HG03135 (cell line): ENCODE data around the gene ZP4.

ENCODE experiments used
- ATAC-seq: cut with Tn5 transposase; IDR thresholded peaks from one replicate; pipeline ENCODE4 v1.9.1; 2021; ENCODE audit warnings: mild to moderate bottlenecking, moderate library complexity; ENCODE audit not compliant: unreplicated experiment

ZP4 gene

DNA sequence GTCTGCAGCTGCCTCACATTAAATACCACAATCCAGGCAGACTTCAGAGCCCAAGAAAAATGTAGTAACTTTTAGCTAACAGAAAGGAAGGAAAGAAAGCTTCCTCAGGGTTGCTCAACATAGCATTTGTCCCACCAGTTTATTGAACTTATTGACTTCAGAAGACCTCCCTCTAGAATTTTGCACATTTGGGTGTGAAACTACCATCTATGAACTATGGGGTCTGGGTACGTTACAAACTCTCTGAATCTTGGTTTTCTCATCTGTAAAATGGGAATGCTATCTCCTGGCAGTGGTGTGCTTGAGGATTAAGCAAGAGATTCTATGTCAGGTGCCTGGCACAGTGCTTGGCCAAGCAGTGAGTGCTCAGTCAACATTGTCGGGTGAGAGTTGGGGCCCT, at the start of gene ZP4:
ZP4 (minus strand) TSS at position 101 of the 400 bp plus-strand sequence. CDS start 287 bp downstream, outside the sequence.
- ATAC-seq, result no peak

DNA sequence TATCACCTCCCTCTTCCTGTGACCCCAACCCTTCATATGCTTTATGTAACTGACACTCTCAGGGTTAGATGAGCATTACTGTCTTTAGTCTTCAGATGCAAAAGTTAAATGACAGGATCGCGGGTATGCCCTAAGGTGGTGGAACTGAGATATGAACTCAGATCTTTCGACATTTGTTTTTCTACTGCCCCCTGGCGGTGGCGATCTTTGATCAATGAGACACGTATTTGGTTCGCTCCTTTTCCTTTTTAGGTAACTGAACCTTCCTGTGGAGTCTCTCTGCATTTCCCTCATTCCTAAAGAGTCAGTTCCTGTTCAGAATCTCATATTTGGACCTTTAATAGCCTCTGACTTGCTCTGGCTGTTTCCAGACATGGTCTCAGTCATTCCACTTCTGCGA, 47.8 kb upstream of the ZP4 start:
- no peak for ATAC-seq

DNA sequence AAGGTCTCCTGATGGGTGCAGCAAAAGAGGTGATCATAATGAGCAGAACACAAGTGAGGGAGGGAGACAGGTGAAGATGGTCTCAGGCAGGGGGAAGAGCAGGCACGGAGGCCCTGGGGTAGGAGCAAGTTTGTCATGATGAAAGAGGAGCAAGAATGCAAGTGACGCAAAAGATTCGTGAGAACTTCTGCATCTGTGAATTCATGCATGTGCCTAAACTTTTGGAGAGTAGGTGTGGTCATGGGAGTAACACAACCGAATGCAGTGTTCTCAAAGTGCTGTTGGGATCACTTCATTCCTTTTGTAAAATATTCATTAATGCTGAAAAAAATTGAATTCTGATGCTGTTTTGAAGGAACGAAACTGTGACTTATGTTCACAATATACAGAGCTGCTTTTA, 47.3 kb upstream of the ZP4 start:
- ATAC-seq, result no peak

DNA sequence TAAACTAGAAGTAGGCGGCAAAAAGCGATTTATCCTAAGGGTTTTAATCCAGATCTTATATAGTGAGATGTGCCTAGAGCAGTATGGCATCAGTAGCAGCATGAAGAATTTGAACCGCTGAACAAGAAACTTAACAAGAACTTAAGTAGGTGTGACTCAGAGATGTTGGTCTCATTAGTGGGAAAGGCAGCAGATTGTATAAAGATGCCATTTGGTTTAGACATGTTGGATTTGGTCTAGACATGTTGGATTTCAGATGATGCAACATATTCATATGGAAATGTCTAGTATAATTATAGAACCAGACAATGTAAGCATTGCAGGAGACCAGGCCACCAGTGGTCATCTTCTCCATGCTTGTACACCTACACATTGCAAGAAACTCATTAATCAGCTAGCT, 42.1 kb upstream of the ZP4 start:
- ATAC-seq, result no peak

GRCh38 chr1:237931581-237931980, 40.9 kb upstream of the ZP4 start:
- no peak for ATAC-seq

GRCh38 chr1:237927198-237927597, 36.5 kb upstream of the ZP4 start:
- ATAC-seq, result no peak

DNA sequence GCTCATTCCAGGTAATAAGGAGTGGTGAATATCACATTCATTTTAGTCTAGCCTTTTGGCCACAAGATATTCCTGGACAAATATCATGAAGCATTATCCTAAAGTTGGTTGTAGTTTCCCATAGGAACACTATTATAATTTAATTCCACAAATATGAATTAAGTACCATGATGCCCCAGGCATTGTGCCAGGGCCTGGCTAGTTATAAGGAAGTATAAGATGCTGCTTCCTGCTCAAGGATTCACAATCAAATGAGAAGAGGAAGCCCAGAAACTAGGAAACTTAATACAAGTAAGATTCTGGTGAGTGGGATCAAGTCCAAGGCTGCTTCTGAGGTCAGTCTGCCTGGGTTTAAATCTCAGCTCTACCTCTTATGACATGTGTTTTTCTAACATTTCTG, 30.6 kb upstream of the ZP4 start:
- no peak for ATAC-seq

GRCh38 chr1:237913345-237913744, 22.6 kb upstream of the ZP4 start:
- no peak for ATAC-seq

DNA sequence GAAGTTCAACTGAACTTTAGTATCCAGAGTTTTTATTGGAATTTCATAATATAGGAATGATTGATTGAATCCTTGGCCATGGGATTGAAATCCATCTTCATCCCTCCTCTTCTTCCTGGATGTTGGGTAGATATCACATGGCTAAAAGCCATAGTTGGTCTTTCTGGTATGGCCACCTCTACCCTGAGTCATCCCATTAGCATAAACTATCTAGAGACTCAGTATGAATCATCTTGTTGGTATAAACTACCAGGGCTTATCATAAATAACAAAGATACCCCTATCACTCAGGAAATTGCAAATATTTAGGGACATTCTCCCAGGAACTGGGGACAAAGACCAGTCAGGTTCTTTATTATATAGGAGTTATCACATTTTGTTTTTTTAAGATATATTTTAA, 21.2 kb upstream of the ZP4 start:
- no peak for ATAC-seq

GRCh38 chr1:237910834-237911233, 20.1 kb upstream of the ZP4 start:
- ATAC-seq, result no peak

GRCh38 chr1:237903961-237904360, 13.2 kb upstream of the ZP4 start:
- no peak for ATAC-seq

DNA sequence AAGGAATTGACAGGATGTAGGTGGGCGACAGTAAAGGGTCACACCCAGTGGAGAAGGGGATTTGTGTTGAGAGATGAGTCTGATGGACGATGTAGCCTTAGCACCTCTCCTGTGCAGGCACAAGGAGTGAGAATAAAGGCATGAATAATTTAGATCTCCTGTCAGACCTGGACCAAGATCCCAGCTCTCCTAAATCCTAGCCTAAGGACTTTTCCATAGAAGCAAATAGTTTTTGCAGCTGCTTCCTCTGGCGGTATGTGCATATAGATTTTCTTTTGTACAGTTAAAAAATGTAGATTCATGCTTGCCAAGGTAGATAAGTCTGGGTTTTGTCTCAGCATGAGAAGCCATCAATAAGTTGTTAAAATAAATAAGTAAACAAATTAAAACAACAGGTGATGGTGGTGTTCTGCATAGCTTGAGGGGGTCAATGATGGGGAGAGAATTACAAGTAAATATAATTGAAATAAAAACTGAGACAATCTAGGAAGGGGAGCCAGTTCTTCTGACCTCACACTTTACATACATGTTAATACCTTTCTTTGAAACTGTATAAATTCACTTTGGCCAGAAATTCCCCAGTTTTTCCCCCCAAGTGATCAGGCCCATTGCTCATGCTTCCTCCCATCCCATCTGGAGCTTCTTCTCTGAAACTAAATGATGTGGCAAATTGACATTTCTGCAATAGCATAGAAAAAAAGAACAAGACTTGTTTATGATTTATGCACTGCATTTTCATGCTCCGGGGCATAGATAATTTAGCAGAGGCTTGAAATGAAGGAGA, 12.4 kb upstream of the ZP4 start:
- no peak for ATAC-seq

DNA sequence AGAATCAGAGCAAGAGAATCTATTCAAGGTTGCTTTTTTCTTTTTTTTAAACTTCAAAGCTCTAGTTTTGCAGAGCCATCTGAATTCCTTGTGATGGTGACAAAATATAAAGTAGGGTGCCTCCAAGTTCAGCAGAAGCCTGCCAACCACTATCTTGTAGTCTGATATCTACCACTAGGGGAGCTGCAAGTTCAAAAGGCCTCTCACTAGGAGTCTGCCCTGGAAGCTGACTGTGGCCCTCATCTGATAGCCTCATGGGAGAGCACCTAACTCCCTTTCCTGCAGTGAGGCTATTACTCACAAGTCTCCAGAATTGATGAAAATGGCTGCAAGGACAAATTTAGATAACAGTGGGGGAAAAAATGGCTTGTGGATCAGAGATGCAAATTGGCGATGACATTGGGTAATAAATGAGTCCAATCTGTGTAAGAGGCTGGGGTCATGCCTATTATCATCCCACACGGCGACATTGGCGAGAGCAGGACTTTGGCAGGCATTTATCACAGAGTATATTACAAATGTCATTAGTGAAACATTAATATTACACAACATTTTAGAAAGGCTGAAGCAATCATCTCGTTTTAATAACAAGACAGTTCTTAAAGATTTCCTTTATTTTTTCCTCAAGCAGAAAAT, 10.7 kb upstream of the ZP4 start:
- ATAC-seq, result no peak

DNA sequence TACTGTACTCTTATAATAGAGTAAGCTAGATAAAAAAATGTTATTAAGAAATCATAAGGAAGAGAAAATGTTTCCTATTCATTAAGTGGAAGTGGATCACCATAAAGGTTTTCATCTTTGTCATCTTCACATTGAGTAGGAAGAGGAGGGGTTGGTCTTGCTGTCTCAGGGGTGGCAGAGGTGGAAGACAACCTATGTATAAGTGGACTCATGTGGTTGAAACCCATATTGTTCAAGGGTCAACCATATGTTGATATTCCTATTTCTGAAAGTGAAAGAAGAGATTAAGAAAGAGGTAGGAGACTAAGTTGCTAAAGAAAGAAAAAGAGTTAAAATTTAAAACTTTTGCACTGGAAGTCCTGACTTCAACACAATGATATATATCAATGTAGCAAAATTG, 4.9 kb upstream of the ZP4 start:
- ATAC-seq, result no peak

DNA sequence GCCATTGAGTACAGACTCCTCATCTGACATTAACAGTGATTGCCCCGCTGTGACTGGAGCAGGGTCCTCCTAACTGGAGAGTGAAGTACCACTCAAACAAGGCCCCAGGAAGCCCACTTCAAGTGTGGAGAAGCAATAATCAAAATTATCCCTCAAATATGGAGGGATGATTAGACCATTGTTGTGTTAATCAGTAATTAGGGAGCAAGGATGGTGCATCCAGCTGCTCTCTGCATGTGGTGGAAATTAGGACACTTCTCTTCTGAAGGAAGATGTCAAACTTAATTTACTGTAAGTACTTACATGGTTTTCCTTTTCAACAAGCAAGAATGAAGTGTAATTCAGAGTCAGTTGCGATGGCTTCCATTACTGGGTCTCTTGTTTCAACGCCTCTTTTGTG, 3.4 kb upstream of the ZP4 start:
- no peak for ATAC-seq

DNA sequence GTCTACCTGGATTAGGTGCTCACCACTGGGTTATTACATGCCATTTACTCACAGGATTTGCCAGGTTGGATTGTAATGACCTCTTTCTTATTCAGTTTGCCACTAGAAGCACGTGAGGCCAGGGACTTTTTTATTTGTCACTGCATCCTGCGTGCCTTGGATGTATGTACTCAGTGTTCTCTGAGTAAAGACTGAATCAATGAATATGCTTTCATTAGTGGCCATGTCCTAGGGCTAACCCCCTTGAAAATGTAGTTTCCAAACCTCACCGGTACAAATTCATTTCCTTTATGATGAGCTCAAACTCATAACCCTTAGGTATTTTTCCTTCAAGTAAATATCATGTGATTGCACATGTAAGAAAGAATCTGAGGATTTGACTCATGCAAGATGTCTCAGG, 1.3 kb upstream of the ZP4 start:
- no peak for ATAC-seq

- no peak for ATAC-seq
These were observed 544 bp upstream of the ZP4 start for GRCh38 chr1:237891266-237891665.

DNA sequence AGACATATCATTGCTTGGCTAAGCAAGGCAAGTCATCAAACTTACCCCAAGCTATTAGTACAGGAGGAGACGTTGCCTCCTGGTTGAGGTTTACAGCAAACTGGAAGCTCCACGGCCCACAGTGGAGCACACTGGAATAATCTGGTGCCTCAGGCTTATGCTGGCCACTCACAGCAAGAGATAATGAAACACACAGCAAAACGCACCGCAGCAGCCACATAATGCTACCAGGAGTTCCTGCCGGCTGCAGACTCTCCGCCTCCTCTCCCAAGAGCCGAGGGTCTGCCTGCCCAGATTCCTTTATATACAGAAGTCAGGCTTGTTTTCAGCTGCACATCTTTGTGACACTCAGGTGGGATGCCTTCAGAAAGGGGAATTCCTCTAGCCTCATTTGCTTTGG, 306 bp downstream of the ZP4 start:
- no peak for ATAC-seq

DNA sequence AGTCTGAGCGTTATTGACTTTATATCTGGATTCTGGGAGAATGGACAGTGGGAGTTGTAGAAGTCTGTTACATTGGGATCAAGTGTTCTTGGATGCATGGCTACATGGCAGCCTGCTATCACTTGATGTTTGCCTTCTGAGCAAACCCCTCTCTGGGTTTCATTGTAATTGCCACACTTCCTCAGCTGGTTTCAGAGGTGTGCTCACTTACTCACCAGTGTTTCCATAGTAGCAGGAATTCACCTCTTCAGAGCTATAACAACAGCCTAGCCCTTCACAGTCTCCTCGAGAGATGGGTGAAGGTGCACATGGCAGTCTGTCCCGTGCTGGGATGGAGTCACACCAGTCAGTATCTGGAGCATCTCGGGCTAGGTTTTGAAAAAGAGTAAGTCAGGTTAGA, 2.6 kb downstream of the ZP4 start:
- no peak for ATAC-seq

- ATAC-seq, result no peak
These were observed 3.2 kb downstream of the ZP4 start for GRCh38 chr1:237887542-237887941.

- ATAC-seq, result no peak
These were observed 6.5 kb downstream of the ZP4 start for GRCh38 chr1:237884237-237884636.

- no peak for ATAC-seq
These were observed 11.5 kb downstream of the ZP4 start for GRCh38 chr1:237879195-237879594.

DNA sequence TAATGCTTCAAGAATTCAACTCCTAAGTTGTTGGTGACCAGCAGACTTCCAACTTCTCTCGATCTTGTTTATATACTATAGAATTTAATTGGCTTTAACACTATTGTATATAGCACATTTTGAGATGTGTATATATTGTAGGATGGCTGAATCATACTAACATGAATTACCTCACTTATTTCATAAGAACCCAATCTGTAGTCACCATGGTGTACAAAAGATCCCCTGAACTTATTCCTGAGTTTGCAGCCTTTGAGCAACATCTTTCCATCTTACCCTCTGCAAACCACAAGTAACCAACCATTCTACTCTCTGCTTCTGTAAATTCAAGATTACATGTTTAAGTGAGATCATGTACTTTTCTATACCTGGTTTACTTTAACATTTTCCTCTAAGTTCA, 12.3 kb downstream of the ZP4 start:
- ATAC-seq, result no peak
